Measurements from ENCODE around the gene VIM.

VIM gene

GRCh38 chr10:17216217-17216900, 11.7 kb upstream of the VIM start:
- no peak overlapping the region for H3K4me3 ChIP-seq (ENCODE audit: low read depth, low read length)
- H3K27me3 ChIP-seq: no peaks in the 10 kb centered on the region
- H3K36me3 ChIP-seq: no peaks in the 10 kb centered on the region
- no peak for DNase-seq
- no peak for TF ChIP-seq CTCF (IDR thresholded peaks at IDR 0.05; ENCODE audit: low read depth, low read length)
- no peaks in the 10 kb centered on the region for H3K4me1 ChIP-seq
- H3K9me3 ChIP-seq: no peaks in the 10 kb centered on the region

- Histone ChIP-seq H3K27me3 (no peaks in the 10 kb centered on the region), H3K9me3 (no peaks in the 10 kb centered on the region), H3K36me3 (no peaks in the 10 kb centered on the region), H3K4me1 (no peaks in the 10 kb centered on the region), H3K4me3 (ENCODE audit: low read depth, low read length) (no peak overlapping the region)
- no peak for TF ChIP-seq CTCF (IDR thresholded peaks at IDR 0.05; ENCODE audit: low read depth, low read length)
- DNase-seq: no peak
Observed at GRCh38 chr10:17216901-17217395, 11.1 kb upstream of the VIM start.

GRCh38 chr10:17217631-17218232, 10.3 kb upstream of the VIM start:
- H3K27me3 ChIP-seq: no peaks in the 10 kb centered on the region
- no peak overlapping the region for H3K4me3 ChIP-seq (ENCODE audit: low read depth, low read length)
- TF ChIP-seq CTCF (IDR thresholded peaks at IDR 0.05; ENCODE audit: low read depth, low read length): no peak
- DNase-seq: no peak
- no peaks in the 10 kb centered on the region for H3K36me3 ChIP-seq
- H3K9me3 ChIP-seq: no peaks in the 10 kb centered on the region
- H3K4me1 ChIP-seq: no peaks in the 10 kb centered on the region

- Histone ChIP-seq H3K4me1 (no peaks in the 10 kb centered on the region), H3K36me3 (no peaks in the 10 kb centered on the region), H3K9me3 (no peaks in the 10 kb centered on the region), H3K4me3 (ENCODE audit: low read depth, low read length) (no peak overlapping the region), H3K27me3 (no peaks in the 10 kb centered on the region)
- no peak for DNase-seq
- TF ChIP-seq CTCF (IDR thresholded peaks at IDR 0.05; ENCODE audit: low read depth, low read length): no peak
Observed at GRCh38 chr10:17219024-17219423, 9.0 kb upstream of the VIM start.

GRCh38 chr10:17220652-17221100, 7.4 kb upstream of the VIM start:
- H3K27me3 ChIP-seq: no peaks in the 10 kb centered on the region
- no peak overlapping the region for H3K4me3 ChIP-seq (ENCODE audit: low read depth, low read length)
- TF ChIP-seq CTCF (IDR thresholded peaks at IDR 0.05; ENCODE audit: low read depth, low read length): no peak
- H3K4me1 ChIP-seq: no peaks in the 10 kb centered on the region
- no peaks in the 10 kb centered on the region for H3K36me3 ChIP-seq
- H3K9me3 ChIP-seq: no peaks in the 10 kb centered on the region
- DNase-seq: no peak

GRCh38 chr10:17222329-17222728, 5.7 kb upstream of the VIM start:
- TF ChIP-seq CTCF (IDR thresholded peaks at IDR 0.05; ENCODE audit: low read depth, low read length): no peak
- no peaks in the 10 kb centered on the region for H3K27me3 ChIP-seq
- H3K36me3 ChIP-seq: no peaks in the 10 kb centered on the region
- no peak overlapping the region for H3K4me3 ChIP-seq (ENCODE audit: low read depth, low read length)
- H3K4me1 ChIP-seq: no peaks in the 10 kb centered on the region
- DNase-seq: no peak
- no peaks in the 10 kb centered on the region for H3K9me3 ChIP-seq
